Lower lobe of right lung (tissue), 2 donors: Measurements from ENCODE around the gene LTO1. TPM values are rescaled to one million over a fixed set of nuclear protein-coding genes. Genes with fewer than 3 reads are reported as not detected.
A peak's percentile ranks its signal among the peaks of the same experiment; 100 is the strongest.

Experiments used
- ATAC-seq, 2 donors: fragments of 200-7000 bp; cut with Tn5 transposase; one replicate each; pipeline ENCODE4 v1.9.1; 2020 to 2022; ENCODE audit warnings: mild to moderate bottlenecking in 2 of 2, moderate library complexity in 2 of 2
- DNase-seq: peaks from one replicate; pipeline ENCODE4 v3.0.0-alpha.2; 2020
- H3K27ac ChIP-seq: fragments of 200-600 bp; one replicate; pipeline ENCODE4 v1.8.0; 2022
- H3K27me3 ChIP-seq: fragments of 200-600 bp; one replicate; pipeline ENCODE4 v1.8.0; 2022; ENCODE audit warnings: low read depth
- H3K36me3 ChIP-seq: fragments of 200-600 bp; one replicate; pipeline ENCODE4 v1.8.0; 2022; ENCODE audit warnings: mild to moderate bottlenecking
- H3K4me1 ChIP-seq: fragments of 200-600 bp; one replicate; pipeline ENCODE4 v1.8.0; 2022
- H3K4me3 ChIP-seq: fragments of 200-600 bp; one replicate; pipeline ENCODE4 v1.8.0; 2022; ENCODE audit warnings: mild to moderate bottlenecking
- H3K9me3 ChIP-seq: fragments of 200-600 bp; one replicate; pipeline ENCODE4 v1.8.0; 2022
- intact Hi-C: fragments of 100-400 bp; cut with DNase I; formaldehyde crosslinking; loops from one replicate; pipeline ENCODE4 v1.11.0; 2022
- total RNA-seq: library from RNA; stranded (reverse); fragmentation: NEBNext Ultra II Directional; extraction: Animal tissue kit (Norgen Biotek cat#: 25700); gene quantifications from one replicate; pipeline ENCODE4 v1.2.1, GENCODE V29; 2021
- TF ChIP-seq, protein P1 (sequence below): fragments of 200-600 bp; IDR thresholded peaks from one replicate; pipeline ENCODE4 v1.8.0; 2022; ENCODE audit warnings: antibody characterized with exemption, mild to moderate bottlenecking
- donor health status: DM: no; HTN: yes; CAD: no; lungs with severe emphysema.

Gene LTO1
- total RNA-seq, 1 donor from 2014 or later: 23.7 TPM

DNA sequence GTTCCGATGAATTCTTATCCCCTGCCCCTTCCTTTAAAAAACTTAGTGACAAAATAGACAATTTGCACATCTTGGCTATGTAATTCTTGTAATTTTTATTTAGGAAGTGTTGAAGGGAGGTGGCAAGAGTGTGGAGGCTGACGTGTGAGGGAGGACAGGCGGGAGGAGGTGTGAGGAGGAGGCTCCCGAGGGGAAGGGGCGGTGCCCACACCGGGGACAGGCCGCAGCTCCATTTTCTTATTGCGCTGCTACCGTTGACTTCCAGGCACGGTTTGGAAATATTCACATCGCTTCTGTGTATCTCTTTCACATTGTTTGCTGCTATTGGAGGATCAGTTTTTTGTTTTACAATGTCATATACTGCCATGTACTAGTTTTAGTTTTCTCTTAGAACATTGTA is 22.2 kb downstream of the LTO1 start:
- Histone ChIP-seq H3K36me3 (peaks cover 64% of the 10 kb centered on the region), H3K4me1 (peaks cover 8% of the 10 kb centered on the region), H3K4me3 (no peak overlapping the region), H3K27me3 (no peaks in the 10 kb centered on the region), H3K9me3 (no peaks in the 10 kb centered on the region), H3K27ac (no peak overlapping the region)
- DNase-seq: no peak
- TF ChIP-seq, protein P1, sequence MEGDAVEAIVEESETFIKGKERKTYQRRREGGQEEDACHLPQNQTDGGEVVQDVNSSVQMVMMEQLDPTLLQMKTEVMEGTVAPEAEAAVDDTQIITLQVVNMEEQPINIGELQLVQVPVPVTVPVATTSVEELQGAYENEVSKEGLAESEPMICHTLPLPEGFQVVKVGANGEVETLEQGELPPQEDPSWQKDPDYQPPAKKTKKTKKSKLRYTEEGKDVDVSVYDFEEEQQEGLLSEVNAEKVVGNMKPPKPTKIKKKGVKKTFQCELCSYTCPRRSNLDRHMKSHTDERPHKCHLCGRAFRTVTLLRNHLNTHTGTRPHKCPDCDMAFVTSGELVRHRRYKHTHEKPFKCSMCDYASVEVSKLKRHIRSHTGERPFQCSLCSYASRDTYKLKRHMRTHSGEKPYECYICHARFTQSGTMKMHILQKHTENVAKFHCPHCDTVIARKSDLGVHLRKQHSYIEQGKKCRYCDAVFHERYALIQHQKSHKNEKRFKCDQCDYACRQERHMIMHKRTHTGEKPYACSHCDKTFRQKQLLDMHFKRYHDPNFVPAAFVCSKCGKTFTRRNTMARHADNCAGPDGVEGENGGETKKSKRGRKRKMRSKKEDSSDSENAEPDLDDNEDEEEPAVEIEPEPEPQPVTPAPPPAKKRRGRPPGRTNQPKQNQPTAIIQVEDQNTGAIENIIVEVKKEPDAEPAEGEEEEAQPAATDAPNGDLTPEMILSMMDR: no peak
- no peak for ATAC-seq
- intact Hi-C loops: loop anchor here (10.0 kb wide), 1 partner anchor 548 kb away; no protein-coding TSS in a partner anchor

DNA sequence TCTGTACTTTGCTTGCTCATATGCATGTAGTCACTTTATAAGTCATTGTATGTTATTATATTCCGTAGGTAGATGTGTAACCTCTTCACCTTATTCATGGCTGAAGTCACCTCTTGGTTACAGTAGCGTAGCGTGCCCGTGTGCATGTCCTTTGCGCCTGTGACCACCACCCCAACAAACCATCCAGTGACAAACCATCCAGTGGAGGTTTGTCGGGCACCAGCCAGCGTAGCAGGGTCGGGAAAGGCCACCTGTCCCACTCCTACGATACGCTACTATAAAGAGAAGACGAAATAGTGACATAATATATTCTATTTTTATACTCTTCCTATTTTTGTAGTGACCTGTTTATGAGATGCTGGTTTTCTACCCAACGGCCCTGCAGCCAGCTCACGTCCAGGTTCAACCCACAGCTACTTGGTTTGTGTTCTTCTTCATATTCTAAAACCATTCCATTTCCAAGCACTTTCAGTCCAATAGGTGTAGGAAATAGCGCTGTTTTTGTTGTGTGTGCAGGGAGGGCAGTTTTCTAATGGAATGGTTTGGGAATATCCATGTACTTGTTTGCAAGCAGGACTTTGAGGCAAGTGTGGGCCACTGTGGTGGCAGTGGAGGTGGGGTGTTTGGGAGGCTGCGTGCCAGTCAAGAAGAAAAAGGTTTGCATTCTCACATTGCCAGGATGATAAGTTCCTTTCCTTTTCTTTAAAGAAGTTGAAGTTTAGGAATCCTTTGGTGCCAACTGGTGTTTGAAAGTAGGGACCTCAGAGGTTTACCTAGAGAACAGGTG is 23.1 kb downstream of the LTO1 start:
- no peak overlapping the region for H3K4me3 ChIP-seq
- TF ChIP-seq, protein P1: no peak
- no peaks in the 10 kb centered on the region for H3K9me3 ChIP-seq
- peak; percentile 28 for DNase-seq
- ATAC-seq: no peak
- H3K36me3 ChIP-seq: peaks cover 74% of the 10 kb centered on the region
- no peaks in the 10 kb centered on the region for H3K27me3 ChIP-seq
- peaks cover 8% of the 10 kb centered on the region for H3K4me1 ChIP-seq
- H3K27ac ChIP-seq: no peak overlapping the region
- intact Hi-C loops: loop anchor here (10.0 kb wide), 1 partner anchor 547 kb away; no protein-coding TSS in a partner anchor

DNA sequence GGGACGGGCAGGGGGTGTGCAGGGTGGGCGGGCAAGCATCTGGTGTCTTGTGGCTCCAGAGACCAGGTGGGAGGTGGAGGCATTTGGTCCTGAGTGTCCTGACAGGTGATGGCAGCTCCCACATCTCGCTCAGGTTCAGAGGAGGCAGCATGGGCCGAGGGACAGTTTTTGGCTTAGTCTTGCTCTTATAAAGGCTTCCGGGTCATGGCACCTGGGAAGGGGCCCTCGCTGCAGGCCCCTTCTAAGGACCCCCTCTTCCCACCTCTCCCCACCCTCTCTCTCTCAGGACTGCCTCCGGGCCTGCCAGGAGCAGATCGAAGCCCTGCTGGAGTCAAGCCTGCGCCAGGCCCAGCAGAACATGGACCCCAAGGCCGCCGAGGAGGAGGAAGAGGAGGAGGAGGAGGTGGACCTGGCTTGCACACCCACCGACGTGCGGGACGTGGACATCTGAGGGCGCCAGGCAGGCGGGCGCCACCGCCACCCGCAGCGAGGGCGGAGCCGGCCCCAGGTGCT is 24.3 kb downstream of the LTO1 start:
- Histone ChIP-seq H3K36me3 (peaks cover 79% of the 10 kb centered on the region), H3K4me3 (no peak overlapping the region), H3K27me3 (no peaks in the 10 kb centered on the region), H3K27ac (no peak overlapping the region), H3K9me3 (no peaks in the 10 kb centered on the region), H3K4me1 (peaks cover 8% of the 10 kb centered on the region)
- ATAC-seq (no peak), DNase-seq (peak; percentile 40)
- intact Hi-C loops: loop anchor here (10.0 kb wide), 1 partner anchor 546 kb away; no protein-coding TSS in a partner anchor
- TF ChIP-seq, protein P1: no peak

DNA sequence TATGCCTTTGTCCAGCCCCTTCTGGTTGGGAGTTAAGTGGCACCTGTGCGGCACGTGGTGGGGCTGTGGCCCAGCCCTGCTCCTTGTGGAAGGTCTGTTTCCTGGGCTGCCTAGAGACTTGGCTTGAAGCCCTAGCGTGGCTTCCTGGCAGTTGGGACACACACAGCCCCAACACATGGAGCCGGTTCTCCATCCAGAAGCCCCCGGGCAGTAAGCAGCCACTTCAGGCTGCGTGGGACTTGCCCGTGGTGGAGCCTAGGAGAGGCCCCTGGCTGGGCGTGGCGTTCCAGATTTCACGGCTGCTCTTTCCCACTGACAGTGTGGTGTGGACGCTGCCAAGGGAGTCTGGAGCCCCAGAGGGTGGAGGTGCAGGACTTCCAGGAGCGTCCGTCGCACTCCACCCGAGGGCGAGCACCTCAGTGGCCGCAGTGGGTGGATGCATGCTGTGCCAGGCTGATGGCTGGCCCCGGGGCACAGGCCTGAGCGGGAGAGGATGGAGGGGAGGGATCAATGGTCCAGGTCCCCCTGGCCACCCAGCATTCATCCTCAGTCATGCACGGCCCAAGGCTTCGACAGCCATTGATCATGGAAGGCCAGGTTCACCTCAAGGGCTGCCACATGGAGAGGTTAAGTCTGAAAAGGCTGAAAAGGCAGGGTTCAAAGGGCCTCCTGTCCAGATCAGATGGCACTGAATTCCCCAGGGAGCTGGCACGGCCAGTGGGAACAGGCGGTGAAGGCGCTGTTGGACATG is 24.9 kb downstream of the LTO1 start:
- no peak overlapping the region for H3K27ac ChIP-seq
- no peaks in the 10 kb centered on the region for H3K9me3 ChIP-seq
- DNase-seq (peak; percentile 56), ATAC-seq (peak; percentile 10 to 22)
- H3K27me3 ChIP-seq: no peaks in the 10 kb centered on the region
- H3K4me1 ChIP-seq: peaks cover 10% of the 10 kb centered on the region
- H3K4me3 ChIP-seq: no peak overlapping the region
- TF ChIP-seq, protein P1: no peak
- peaks cover 85% of the 10 kb centered on the region for H3K36me3 ChIP-seq
- intact Hi-C loops: loop anchor here (10.0 kb wide), 1 partner anchor 545 kb away; no protein-coding TSS in a partner anchor

DNA sequence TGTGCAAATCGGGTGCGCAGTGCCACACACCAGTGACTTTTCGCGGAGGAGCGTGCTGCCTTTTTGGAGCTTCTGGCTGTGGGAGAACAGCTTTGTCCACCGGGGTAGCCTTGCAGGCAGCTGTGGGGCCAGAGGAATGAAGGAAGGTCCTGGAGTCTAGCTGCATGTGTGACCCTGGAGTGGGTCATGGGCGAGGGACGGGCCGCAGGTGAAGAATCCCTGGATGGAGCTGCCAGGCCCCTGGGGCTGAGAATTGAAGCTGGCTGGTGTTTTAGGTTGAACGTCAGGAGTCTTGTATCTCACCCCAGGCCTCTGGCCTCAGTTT is 25.6 kb downstream of the LTO1 start:
- ATAC-seq (no peak), DNase-seq (no peak)
- intact Hi-C loops: loop anchor here (10.0 kb wide), 1 partner anchor 355 kb away; the partner anchor contains the start of gene MYEOV
- H3K4me3 ChIP-seq: no peak overlapping the region
- H3K27me3 ChIP-seq: no peaks in the 10 kb centered on the region
- no peak overlapping the region for H3K27ac ChIP-seq
- H3K36me3 ChIP-seq: peaks cover 92% of the 10 kb centered on the region
- H3K9me3 ChIP-seq: no peaks in the 10 kb centered on the region
- H3K4me1 ChIP-seq: peaks cover 17% of the 10 kb centered on the region
- TF ChIP-seq, protein P1: no peak
